Measurements from ENCODE around the gene SPATA9. TPM values are rescaled to one million over a fixed set of nuclear protein-coding genes. Genes with fewer than 3 reads are reported as not detected.

Gene SPATA9
- total and polyA plus RNA-seq, 2 of the 13 experiments (the other 11 are each of a cell fraction or from before 2014, with no cell fraction given) = not detected

DNA sequence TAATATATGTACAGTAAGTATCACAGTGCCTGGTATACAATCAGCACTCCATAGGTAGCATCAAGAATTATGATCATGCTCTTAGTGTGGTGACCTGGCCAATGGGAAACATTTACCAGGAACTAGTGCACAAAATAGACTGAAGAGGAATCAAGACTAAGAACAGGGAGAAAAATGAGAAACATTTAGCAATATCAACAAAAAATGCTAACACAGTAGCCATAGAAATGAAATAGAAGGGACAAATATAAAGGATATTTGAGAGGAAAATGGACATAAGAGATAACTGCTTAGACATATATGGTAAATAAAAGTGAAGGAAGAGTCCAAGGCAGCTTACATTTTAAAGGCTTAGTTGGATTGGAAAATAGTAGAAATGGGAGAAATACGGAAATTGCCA, 16.5 kb upstream of the SPATA9 start:
- 66% methylated on average over 1 of the region's 1 CpG for WGBS (ENCODE audit: low lambda C conversion rate)
- TF ChIP-seq REL (CRISPR knock-in tag; conservative IDR thresholded peaks at IDR 0.05) = no peak
- TF ChIP-seq KLF6 (CRISPR knock-in tag; IDR thresholded peaks at IDR 0.05) = no peak
- TF ChIP-seq ZNF354B (CRISPR knock-in tag; IDR thresholded peaks at IDR 0.05) = no peak
- no peak for TF ChIP-seq ARNT (IDR thresholded peaks at IDR 0.05)
- no peak for TF ChIP-seq ZNF580 (CRISPR knock-in tag; IDR thresholded peaks at IDR 0.05; ENCODE audit: borderline replicate concordance, low read depth)
- TF ChIP-seq NFAT5 (CRISPR knock-in tag; IDR thresholded peaks at IDR 0.05) = no peak
- TF ChIP-seq, protein P1, sequence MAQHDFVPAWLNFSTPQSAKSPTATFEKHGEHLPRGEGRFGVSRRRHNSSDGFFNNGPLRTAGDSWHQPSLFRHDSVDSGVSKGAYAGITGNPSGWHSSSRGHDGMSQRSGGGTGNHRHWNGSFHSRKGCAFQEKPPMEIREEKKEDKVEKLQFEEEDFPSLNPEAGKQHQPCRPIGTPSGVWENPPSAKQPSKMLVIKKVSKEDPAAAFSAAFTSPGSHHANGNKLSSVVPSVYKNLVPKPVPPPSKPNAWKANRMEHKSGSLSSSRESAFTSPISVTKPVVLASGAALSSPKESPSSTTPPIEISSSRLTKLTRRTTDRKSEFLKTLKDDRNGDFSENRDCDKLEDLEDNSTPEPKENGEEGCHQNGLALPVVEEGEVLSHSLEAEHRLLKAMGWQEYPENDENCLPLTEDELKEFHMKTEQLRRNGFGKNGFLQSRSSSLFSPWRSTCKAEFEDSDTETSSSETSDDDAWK (CRISPR knock-in tag; IDR thresholded peaks at IDR 0.05) = no peak
- no peak for TF ChIP-seq STAG1 (CRISPR knock-in tag; IDR thresholded peaks at IDR 0.05)
- no peak for TF ChIP-seq ZNF879 (CRISPR knock-in tag; IDR thresholded peaks at IDR 0.05)
- TF ChIP-seq ATM (IDR thresholded peaks at IDR 0.05; ENCODE audit: borderline replicate concordance) = no peak
- no peak for TF ChIP-seq KLF15 (CRISPR knock-in tag; IDR thresholded peaks at IDR 0.05; ENCODE audit: borderline replicate concordance)
- BruUV-seq (replicated peaks) = no TSS peak
- DNase-seq (ENCODE audit: low spot score) (no peak), ATAC-seq (no peak), FAIRE-seq (no peak)
- Histone ChIP-seq H3K4me1 (ENCODE audit: insufficient read depth, low read length) (peaks cover 8% of the 10 kb centered on the region; the same call in 1 of the 2 replicates), H3K4me3 (replicated peaks in 1 of 3; ENCODE audit: insufficient read depth in 1 of 3, low read depth in 2 of 3, low read length in 3 of 3) (no peak overlapping the region), H3K9ac (ENCODE audit: insufficient read depth, low read depth, low read length) (no peak overlapping the region), H3K27me3 (ENCODE audit: control insufficient read depth in 1 of 2, insufficient read depth in 2 of 2, low read length in 2 of 2) (peaks cover 0 to 5% of the 10 kb centered on the region in 2 experiments; a peak in 1 of 5 replicates), H4K20me1 (ENCODE audit: insufficient read depth, low read length) (no peaks in the 10 kb centered on the region), H2AFZ (ENCODE audit: low read length) (no peak overlapping the region), H3K4me2 (ENCODE audit: low read depth, low read length) (no peak overlapping the region), H3K79me2 (ENCODE audit: insufficient read depth, low read length) (no peaks in the 10 kb centered on the region), H3K27ac (ENCODE audit: extremely low read length, insufficient read depth, low read length) (no peak overlapping the region), H3K9me3 (ENCODE audit: low read length) (no peaks in the 10 kb centered on the region), H3K36me3 (replicated peaks in 1 of 2; ENCODE audit: control insufficient read depth in 1 of 2, insufficient read depth in 2 of 2, low read length in 2 of 2) (no peaks in the 10 kb centered on the region)
- ChIA-PET CTCF (ENCODE audit: low intra/inter-chr PET ratio, low total read pairs) (no interaction called here), POLR2A (no interaction called here)
- in situ Hi-C loops (cut with HindIII; ENCODE audit: extremely low pct_ligation_motif_present, low pct_unique_long_range_greater_than_20kb) (no loop called here), intact Hi-C loops (cut with micrococcal nuclease; ENCODE audit: unreplicated experiment) (no loop called here)
